Glutamatergic neuron (in vitro differentiated cells): ENCODE results near the gene FIZ1. TPM values are rescaled to one million over a fixed set of nuclear protein-coding genes. Genes with fewer than 3 reads are reported as not detected.

ENCODE experiments used
- DNase-seq: peaks from one replicate; pipeline ENCODE4 v3.0.0; 2022
- H3K27ac Mint-ChIP-seq: one replicate; pipeline ENCODE4 v1.8.0; 2020; ENCODE audit warnings: mild to moderate bottlenecking, mixed read lengths, inconsistent platforms; ENCODE audit not compliant: unreplicated experiment
- H3K27me3 Mint-ChIP-seq: one replicate; pipeline ENCODE4 v1.8.0; 2020; ENCODE audit warnings: mild to moderate bottlenecking, moderate library complexity, mixed read lengths, inconsistent platforms; ENCODE audit not compliant: unreplicated experiment
- H3K36me3 Mint-ChIP-seq: one replicate; pipeline ENCODE4 v1.8.0; 2020; ENCODE audit warnings: mild to moderate bottlenecking, mixed read lengths, inconsistent platforms; ENCODE audit not compliant: unreplicated experiment
- H3K4me1 Mint-ChIP-seq: one replicate; pipeline ENCODE4 v1.8.0; 2020; ENCODE audit warnings: mild to moderate bottlenecking, low read depth, mixed read lengths, inconsistent platforms; ENCODE audit not compliant: unreplicated experiment
- H3K4me3 Mint-ChIP-seq: one replicate; pipeline ENCODE4 v1.8.0; 2020; ENCODE audit warnings: mild to moderate bottlenecking, mixed read lengths, inconsistent platforms; ENCODE audit not compliant: unreplicated experiment
- H3K9me3 Mint-ChIP-seq: one replicate; pipeline ENCODE4 v1.8.0; 2020; ENCODE audit warnings: mild to moderate bottlenecking, moderate library complexity, mixed read lengths, inconsistent platforms; ENCODE audit not compliant: unreplicated experiment
- CTCF ChIP-seq: fragments of 200-600 bp; sonication (generic); IDR thresholded peaks from one replicate; pipeline ENCODE4 v1.5.0; 2021; ENCODE audit not compliant: partially characterized antibody, unreplicated experiment
- total RNA-seq: library from RNA; stranded (reverse); fragmentation: NEBNext Ultra II Directional; extraction: Animal tissue kit (Norgen Biotek cat#: 25700); gene quantifications from one replicate; pipeline ENCODE4 v1.2.1, GENCODE V29; 2021; ENCODE audit not compliant: unreplicated experiment

Gene FIZ1
- total RNA-seq, 1 donor from 2014 or later: 26.0 TPM

GRCh38 chr19:55624109-55625003 is 25.0 kb upstream of the FIZ1 start, which contains the start of gene ZNF784:
Gene ZNF784 (minus strand): TSS chr19:55624566. CDS start chr19:55624561, 5 bp downstream.
- Mint-ChIP-seq H3K4me1 (no peaks in the 10 kb centered on the region), H3K9me3 (peaks cover 12% of the 10 kb centered on the region), H3K27ac (peak within 1 kb of the TSS; percentile 88), H3K27me3 (peaks cover 8% of the 10 kb centered on the region), H3K4me3 (peak within 1 kb of the TSS; percentile 88), H3K36me3 (peaks cover 13% of the 10 kb centered on the region)
- peak; percentile 96 for DNase-seq
- TF ChIP-seq CTCF: no peak

GRCh38 chr19:55623561-55623960 is 24.2 kb upstream of the FIZ1 start:
- Mint-ChIP-seq H3K36me3 (peaks cover 13% of the 10 kb centered on the region), H3K27me3 (peaks cover 8% of the 10 kb centered on the region), H3K9me3 (peaks cover 12% of the 10 kb centered on the region), H3K4me1 (no peaks in the 10 kb centered on the region), H3K4me3 (peak overlapping the region; percentile 88), H3K27ac (no peak overlapping the region)
- no peak for DNase-seq
- no peak for TF ChIP-seq CTCF

GRCh38 chr19:55623130-55623529 is 23.8 kb upstream of the FIZ1 start:
- Mint-ChIP-seq H3K9me3 (peaks cover 12% of the 10 kb centered on the region), H3K27me3 (peaks cover 8% of the 10 kb centered on the region), H3K4me3 (peak overlapping the region; percentile 88), H3K4me1 (no peaks in the 10 kb centered on the region), H3K36me3 (peaks cover 13% of the 10 kb centered on the region), H3K27ac (no peak overlapping the region)
- no peak for TF ChIP-seq CTCF
- no peak for DNase-seq

- peaks cover 16% of the 10 kb centered on the region for H3K36me3 Mint-ChIP-seq
- H3K27me3 Mint-ChIP-seq: peaks cover 9% of the 10 kb centered on the region
- no peak for TF ChIP-seq CTCF
- no peaks in the 10 kb centered on the region for H3K4me1 Mint-ChIP-seq
- peaks cover 13% of the 10 kb centered on the region for H3K9me3 Mint-ChIP-seq
- no peak overlapping the region for H3K27ac Mint-ChIP-seq
- no peak overlapping the region for H3K4me3 Mint-ChIP-seq
- no peak for DNase-seq
These were observed 23.1 kb upstream of the FIZ1 start for GRCh38 chr19:55622242-55622969.
